Panc1 (cell line): ENCODE results near the gene SPTBN4. TPM values are rescaled to one million over a fixed set of nuclear protein-coding genes. Genes with fewer than 3 reads are reported as not detected.

ENCODE experiments used
- ATAC-seq: fragments of 200-7000 bp; cut with Tn5 transposase; 2 replicates; pipeline ENCODE4 v1.9.1; 2020; ENCODE audit warnings: mild to moderate bottlenecking, moderate library complexity
- BruUV-seq: library from RNA; stranded (reverse); fragments of 400-500 nt; replicated peaks from 2 replicates; lab custom pipeline; 2021; lab: Mats Ljungman, UMichigan
- CTCF ChIA-PET: fragments of 300-600 bp; sonication (Branson Sonifier 250); formaldehyde crosslinking; loops from one replicate; lab custom pipeline; 2022; ENCODE audit warnings: antibody characterized with exemption; lab: Charles Lee
- POLR2A ChIA-PET: fragments of 300-600 bp; sonication (Branson Sonifier 250); formaldehyde crosslinking; loops from one replicate; lab custom pipeline; 2022; ENCODE audit warnings: antibody characterized with exemption; lab: Charles Lee
- DNase-seq: peaks from one replicate; pipeline ENCODE4 v3.0.0-alpha.2; 2010; ENCODE audit warnings: low read depth, low spot score
- H3K27ac ChIP-seq: 2 replicates; pipeline ENCODE4 v1.5.1; 2011; ENCODE audit warnings: mild to moderate bottlenecking, low read length, inconsistent platforms
- H3K27me3 ChIP-seq: fragments of 200-500 bp; sonication (Bioruptor generic); 2 replicates; pipeline ENCODE4 v1.6.0; 2014; ENCODE audit warnings: low read length, inconsistent platforms; ENCODE audit not compliant: control insufficient read depth, insufficient read depth
- H3K36me3 ChIP-seq: fragments of 200-500 bp; sonication (Bioruptor generic); 2 replicates; pipeline ENCODE4 v1.5.1; 2014; ENCODE audit warnings: inconsistent platforms, mild to moderate bottlenecking, low read length, moderate library complexity; ENCODE audit not compliant: control insufficient read depth, insufficient read depth
- H3K4me1 ChIP-seq: 2 replicates; pipeline ENCODE4 v1.5.1; 2011; ENCODE audit warnings: inconsistent platforms, mild to moderate bottlenecking, low read length, moderate library complexity; ENCODE audit not compliant: control insufficient read depth, insufficient read depth
- H3K4me3 ChIP-seq, 2 experiments: 2 replicates each; pipeline ENCODE4 v1.5.1; 2011 to 2012; ENCODE audit warnings: low read depth in 2 of 2, low read length in 2 of 2, mild to moderate bottlenecking in 2 of 2, inconsistent platforms in 1 of 2, moderate library complexity in 1 of 2
- H3K9me3 ChIP-seq: fragments of 200-500 bp; sonication (Bioruptor generic); 2 replicates; pipeline ENCODE4 v1.5.1; 2014; ENCODE audit warnings: low read depth, mild to moderate bottlenecking, inconsistent platforms, low read length, moderate library complexity; ENCODE audit not compliant: control insufficient read depth, insufficient read depth
- CTCF ChIP-seq: fragments of 450-650 bp; IDR thresholded peaks from 2 replicates; pipeline ENCODE4 v1.5.1; 2017; ENCODE audit warnings: mild to moderate bottlenecking
- POLR2AphosphoS5 ChIP-seq: IDR thresholded peaks from 2 replicates; pipeline ENCODE4 v1.6.1; 2012; ENCODE audit warnings: mild to moderate bottlenecking, low read depth, low read length, moderate library complexity
- REST ChIP-seq, 2 experiments: IDR thresholded peaks; 2 replicates each; pipeline ENCODE4 v1.6.1; 2011 to 2012; ENCODE audit warnings: low read depth in 2 of 2, control low read depth in 1 of 2, low read length in 1 of 2, mild to moderate bottlenecking in 1 of 2, moderate library complexity in 1 of 2; ENCODE audit not compliant: insufficient read depth in 1 of 2
- SIN3A ChIP-seq: IDR thresholded peaks from 2 replicates; pipeline ENCODE4 v1.6.1; 2012; ENCODE audit warnings: low read depth, mild to moderate bottlenecking, low read length, moderate library complexity, borderline replicate concordance; ENCODE audit not compliant: insufficient read depth
- TCF7L2 ChIP-seq: IDR thresholded peaks from 2 replicates; pipeline ENCODE4 v1.6.1; 2011; ENCODE audit warnings: mild to moderate bottlenecking, low read depth, low read length, inconsistent platforms
- in situ Hi-C: cut with HindIII; loops from 2 replicates; pipeline ENCODE4 v1.10.0; 2016; ENCODE audit warnings: low sequenced_read_pairs, low pct_unique_long_range_greater_than_20kb
- intact Hi-C: fragments of 100-400 bp; cut with micrococcal nuclease; formaldehyde crosslinking; loops from one replicate; pipeline ENCODE4 v1.10.0; 2022; ENCODE audit not compliant: unreplicated experiment
- total RNA-seq: library from RNA; stranded (reverse); gene quantifications from one replicate; pipeline ENCODE4 v1.2.1, GENCODE V29; 2021; ENCODE audit not compliant: unreplicated experiment

The SPTBN4 gene
- total RNA-seq, 1 experiment from 2014 or later, result 1.2 TPM

- peak overlapping the region; percentile 53 to 64 for H3K4me3 ChIP-seq
- peaks cover 4% of the 10 kb centered on the region; the same call in 1 of the 2 replicates for H3K36me3 ChIP-seq
- DNase-seq (no peak), ATAC-seq (peak; percentile 83)
- TF ChIP-seq POLR2AphosphoS5 (peak; percentile 83), REST (IDR thresholded peaks at IDR 0.05; ENCODE audit: insufficient read depth in 1 of 2, low read depth in 2 of 2, low read length in 1 of 2) (0 out of 4 replicates have a peak, but pooled peaks of 1 of the 2 experiments have one; percentile 23), CTCF (peak; percentile 95), SIN3A (peak; percentile 70; the same call in 1 of the 2 replicates), TCF7L2 (no peak)
- POLR2A ChIA-PET, result interaction anchor here (0.7 to 0.8 kb wide), 2 partner anchors 184 to 264 kb away, joined by 7 to 11 read pairs; no protein-coding TSS in a partner anchor
- H3K9me3 ChIP-seq, result no peaks in the 10 kb centered on the region
- H3K27me3 ChIP-seq, result no peaks in the 10 kb centered on the region
- CTCF ChIA-PET, result interaction anchor here (0.5 to 0.7 kb wide), 5 partner anchors 28 to 188 kb away, joined by 3 to 5 read pairs (median 4); no protein-coding TSS in a partner anchor
- peak overlapping the region; percentile 92 for H3K27ac ChIP-seq
- BruUV-seq, result TSS peak; percentile 95
- in situ Hi-C loops, result no loop called here
- intact Hi-C loops, result no loop called here
- peaks cover 36% of the 10 kb centered on the region for H3K4me1 ChIP-seq
Observed at GRCh38 chr19:40420766-40421765, 45.7 kb upstream of the SPTBN4 start.

- DNase-seq, result no peak
- Histone ChIP-seq H3K4me3 (peak overlapping the region; percentile 53 to 64; a peak in 3 of 4 replicates), H3K27ac (peak overlapping the region; percentile 92), H3K27me3 (no peaks in the 10 kb centered on the region), H3K9me3 (no peaks in the 10 kb centered on the region), H3K36me3 (peaks cover 4% of the 10 kb centered on the region; the same call in 1 of the 2 replicates), H3K4me1 (peaks cover 29% of the 10 kb centered on the region)
- ChIA-PET POLR2A (no interaction called here), CTCF (interaction anchor here (1.9 kb wide), 1 partner anchor 42 kb away, joined by 5 read pairs; no protein-coding TSS in a partner anchor)
- BruUV-seq, result no TSS peak
- intact Hi-C loops, result no loop called here
- TF ChIP-seq POLR2AphosphoS5, result no peak
- no peak for TF ChIP-seq SIN3A
- no peak for TF ChIP-seq TCF7L2
- no peak for TF ChIP-seq REST (IDR thresholded peaks at IDR 0.05; ENCODE audit: insufficient read depth in 1 of 2, low read depth in 2 of 2, low read length in 1 of 2)
- TF ChIP-seq CTCF, result no peak
- ATAC-seq, result no peak
- in situ Hi-C loops, result no loop called here
Observed at GRCh38 chr19:40421993-40422747, 44.6 kb upstream of the SPTBN4 start.
